Measurements from ENCODE around the gene MDH2.
A peak's percentile ranks its signal among the peaks of the same experiment; 100 is the strongest.
"Not testable (repeated sequence)": the region's sequence is repeated elsewhere in the genome, so short reads cannot be mapped to it uniquely, and the experiment has no call there.

The MDH2 gene, protein sequence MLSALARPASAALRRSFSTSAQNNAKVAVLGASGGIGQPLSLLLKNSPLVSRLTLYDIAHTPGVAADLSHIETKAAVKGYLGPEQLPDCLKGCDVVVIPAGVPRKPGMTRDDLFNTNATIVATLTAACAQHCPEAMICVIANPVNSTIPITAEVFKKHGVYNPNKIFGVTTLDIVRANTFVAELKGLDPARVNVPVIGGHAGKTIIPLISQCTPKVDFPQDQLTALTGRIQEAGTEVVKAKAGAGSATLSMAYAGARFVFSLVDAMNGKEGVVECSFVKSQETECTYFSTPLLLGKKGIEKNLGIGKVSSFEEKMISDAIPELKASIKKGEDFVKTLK

DNA sequence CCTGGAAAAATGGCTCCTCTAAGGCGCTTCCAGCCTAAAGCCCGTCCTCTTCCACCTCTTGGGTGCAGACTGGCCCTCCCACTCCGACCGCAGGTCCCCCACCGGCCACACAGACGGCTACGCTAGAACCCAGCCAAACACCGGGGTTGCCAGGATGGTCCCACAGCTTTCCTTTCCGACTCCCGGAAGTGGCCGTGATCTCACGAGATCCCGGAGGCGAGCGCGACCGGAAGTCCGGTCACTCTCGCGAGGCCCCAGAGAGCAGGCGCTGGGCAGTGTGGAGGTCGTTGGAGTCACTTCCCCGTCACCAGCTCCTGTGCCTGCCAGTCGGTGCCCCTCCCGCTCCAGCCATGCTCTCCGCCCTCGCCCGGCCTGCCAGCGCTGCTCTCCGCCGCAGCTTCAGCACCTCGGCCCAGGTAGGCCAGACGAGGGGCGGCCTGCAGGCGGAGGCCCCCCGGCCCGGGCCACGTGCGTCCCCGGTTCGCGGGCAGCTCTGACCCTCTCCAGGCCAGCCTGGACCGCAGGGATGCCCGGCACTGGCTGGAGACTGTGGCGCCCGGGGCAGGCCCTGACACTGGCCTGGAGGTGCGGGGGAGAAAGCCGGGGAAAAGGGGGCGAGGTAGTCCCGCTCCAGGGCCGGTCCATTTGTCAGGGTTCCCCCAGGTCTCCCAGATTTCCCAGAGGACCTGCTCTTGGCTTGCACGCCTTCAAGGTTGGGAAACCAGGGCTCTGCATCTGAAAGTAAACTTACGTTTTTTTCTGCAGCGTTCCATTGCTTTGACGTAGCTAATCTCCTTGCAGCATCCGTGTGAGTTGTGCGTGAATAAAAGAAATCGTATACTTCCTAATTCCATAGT lies at the start of gene MDH2, which contains the start of gene STYXL1:
Gene MDH2 (plus strand): TSS at position 296 of the 857 bp plus-strand sequence. CDS start 55 bp downstream, at position 351.
Gene STYXL1 (minus strand): TSS at position 190 of the 857 bp plus-strand sequence. CDS start 17,477 bp downstream, outside the sequence.
- DNase-seq (ENCODE audit: insufficient read length, low spot score), result peak; percentile 95
- FAIRE-seq, result no peak
- TF ChIP-seq, protein P1, sequence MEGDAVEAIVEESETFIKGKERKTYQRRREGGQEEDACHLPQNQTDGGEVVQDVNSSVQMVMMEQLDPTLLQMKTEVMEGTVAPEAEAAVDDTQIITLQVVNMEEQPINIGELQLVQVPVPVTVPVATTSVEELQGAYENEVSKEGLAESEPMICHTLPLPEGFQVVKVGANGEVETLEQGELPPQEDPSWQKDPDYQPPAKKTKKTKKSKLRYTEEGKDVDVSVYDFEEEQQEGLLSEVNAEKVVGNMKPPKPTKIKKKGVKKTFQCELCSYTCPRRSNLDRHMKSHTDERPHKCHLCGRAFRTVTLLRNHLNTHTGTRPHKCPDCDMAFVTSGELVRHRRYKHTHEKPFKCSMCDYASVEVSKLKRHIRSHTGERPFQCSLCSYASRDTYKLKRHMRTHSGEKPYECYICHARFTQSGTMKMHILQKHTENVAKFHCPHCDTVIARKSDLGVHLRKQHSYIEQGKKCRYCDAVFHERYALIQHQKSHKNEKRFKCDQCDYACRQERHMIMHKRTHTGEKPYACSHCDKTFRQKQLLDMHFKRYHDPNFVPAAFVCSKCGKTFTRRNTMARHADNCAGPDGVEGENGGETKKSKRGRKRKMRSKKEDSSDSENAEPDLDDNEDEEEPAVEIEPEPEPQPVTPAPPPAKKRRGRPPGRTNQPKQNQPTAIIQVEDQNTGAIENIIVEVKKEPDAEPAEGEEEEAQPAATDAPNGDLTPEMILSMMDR (IDR thresholded peaks at IDR 0.05; ENCODE audit: insufficient read depth, missing control alignments), result no peak

DNA sequence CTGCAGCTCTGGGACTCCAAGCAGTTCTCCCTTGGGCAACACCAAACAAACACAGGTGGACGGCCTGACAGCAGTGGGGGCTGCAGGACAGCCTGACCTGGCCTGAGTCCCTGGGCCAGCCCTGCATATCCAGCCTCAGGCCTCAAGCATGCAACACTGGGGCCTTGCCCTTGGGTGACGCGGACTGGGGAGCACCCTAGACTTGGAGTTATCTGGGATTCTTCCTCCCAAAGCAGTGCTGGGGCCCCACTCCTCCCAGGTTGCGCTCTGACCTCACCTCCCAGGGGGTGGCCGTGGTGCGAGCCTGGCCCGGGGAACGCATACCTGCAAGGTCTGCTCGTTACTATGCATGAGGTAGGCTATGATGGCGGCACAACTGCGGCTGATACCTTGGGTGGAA lies 47.3 kb upstream of the MDH2 start:
- TF ChIP-seq, protein P1 (IDR thresholded peaks at IDR 0.05; ENCODE audit: insufficient read depth, missing control alignments), result no peak
- no peak for DNase-seq (ENCODE audit: insufficient read length, low spot score)
- FAIRE-seq, result no peak

DNA sequence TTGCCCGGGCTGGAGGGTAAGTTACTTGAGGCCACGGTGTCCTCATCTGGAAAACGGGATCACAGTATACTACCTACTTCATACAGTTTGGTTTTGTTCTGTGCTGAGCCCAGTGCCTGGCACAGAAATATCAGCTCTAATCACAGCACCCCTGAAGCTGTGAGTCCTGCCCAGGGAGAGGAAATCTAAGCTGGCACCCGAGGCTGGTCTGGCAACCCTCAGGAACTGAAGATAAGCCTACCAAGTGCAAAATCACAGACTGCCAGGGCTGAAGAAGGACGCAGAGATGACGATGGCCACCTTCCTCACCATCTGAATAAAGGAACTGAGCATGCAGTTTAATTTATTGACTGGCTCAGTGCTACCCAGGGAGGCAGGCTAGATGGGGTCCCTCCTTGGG lies 45.8 kb upstream of the MDH2 start:
- DNase-seq (ENCODE audit: insufficient read length, low spot score) (no peak), FAIRE-seq (no peak)
- TF ChIP-seq, protein P1 (IDR thresholded peaks at IDR 0.05; ENCODE audit: insufficient read depth, missing control alignments), result no peak

DNA sequence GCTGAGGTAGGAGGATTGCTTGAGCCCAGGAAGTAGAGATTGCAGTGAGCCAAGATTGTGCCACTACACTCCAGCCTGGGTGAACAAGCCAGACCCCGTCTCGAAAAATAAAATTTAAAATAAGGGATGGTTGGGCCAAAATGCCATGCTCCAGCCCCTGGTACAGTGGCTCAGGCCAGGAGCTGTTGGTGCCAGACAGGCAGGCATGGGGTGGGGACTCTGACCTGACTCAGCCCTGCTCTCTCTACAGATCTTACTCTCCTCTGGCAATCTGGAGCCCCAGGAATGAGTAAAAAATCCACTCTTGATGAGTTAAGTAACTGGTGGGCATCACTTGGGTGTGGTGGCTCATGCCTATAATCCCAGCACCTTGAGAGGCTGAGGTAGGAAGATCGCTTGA lies 45.1 kb upstream of the MDH2 start:
- TF ChIP-seq, protein P1 (IDR thresholded peaks at IDR 0.05; ENCODE audit: insufficient read depth, missing control alignments), result no peak
- DNase-seq (ENCODE audit: insufficient read length, low spot score) (no peak), FAIRE-seq (no peak)

DNA sequence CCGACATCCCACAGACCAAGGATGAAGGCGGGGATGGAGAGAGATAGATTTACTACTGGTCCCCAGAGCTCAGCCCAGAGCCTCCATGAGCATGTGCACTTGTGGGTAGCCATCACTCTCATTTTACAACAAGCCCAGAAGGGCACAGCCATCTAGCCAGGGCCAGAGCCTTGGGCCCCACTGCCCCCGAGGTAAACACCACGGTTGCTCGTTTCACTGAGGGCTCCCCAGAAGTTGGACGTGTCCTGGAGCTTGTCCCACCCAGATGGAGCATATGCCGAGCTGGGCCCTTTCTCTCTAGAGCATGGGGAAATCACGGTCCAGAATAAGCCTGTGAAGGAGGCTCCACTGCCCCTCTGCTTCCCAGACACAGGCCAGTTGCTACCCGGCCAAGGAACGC lies 44.6 kb upstream of the MDH2 start:
- no peak for FAIRE-seq
- DNase-seq (ENCODE audit: insufficient read length, low spot score), result no peak
- TF ChIP-seq, protein P1 (IDR thresholded peaks at IDR 0.05; ENCODE audit: insufficient read depth, missing control alignments), result no peak

DNA sequence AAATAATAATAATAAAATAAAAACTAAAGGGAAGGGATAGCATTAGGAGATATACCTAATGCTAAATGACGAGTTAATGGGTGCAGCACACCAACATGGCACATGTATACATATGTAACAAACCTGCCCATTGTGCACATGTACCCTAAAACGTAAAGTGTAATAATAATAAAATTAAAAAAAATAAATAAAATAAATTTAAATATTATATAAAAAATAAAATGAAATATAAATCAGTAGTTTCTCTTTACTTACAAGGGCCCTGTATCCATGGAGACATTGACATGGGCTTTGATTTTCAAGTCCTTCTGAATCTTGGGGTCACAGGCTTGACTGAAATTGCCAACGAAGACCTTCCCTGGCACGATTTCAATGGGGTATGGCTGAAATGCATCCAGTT lies 42.9 kb upstream of the MDH2 start:
- not testable (repeated sequence) for FAIRE-seq; DNase-seq (ENCODE audit: insufficient read length, low spot score)

DNA sequence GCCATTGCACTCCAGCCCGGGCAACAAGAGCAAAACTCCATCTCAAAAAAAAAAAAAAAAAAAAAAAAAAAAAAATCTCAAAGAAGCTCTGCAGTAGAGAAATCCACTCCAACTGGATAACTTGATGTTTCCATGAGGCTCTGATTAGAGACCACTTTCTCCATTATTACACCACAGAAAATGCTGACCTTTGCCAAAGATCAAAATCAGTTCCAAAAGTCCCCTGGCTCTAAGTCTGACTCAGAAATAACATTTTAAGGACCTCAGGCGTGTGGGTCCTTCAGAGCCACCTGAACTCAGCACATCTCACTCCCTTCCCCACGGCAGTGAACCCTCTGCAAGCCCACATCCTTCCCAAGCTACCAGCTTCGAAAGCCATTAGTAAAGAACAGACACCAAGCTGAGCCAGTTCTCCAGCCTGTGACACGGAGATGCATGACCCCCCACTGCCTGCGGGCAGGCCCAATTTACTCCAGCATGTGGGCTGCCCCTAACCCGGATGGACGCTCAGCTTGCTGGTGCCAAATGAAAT lies 39.7 kb upstream of the MDH2 start:
- FAIRE-seq (no peak), DNase-seq (ENCODE audit: insufficient read length, low spot score) (no peak)
- TF ChIP-seq, protein P1 (IDR thresholded peaks at IDR 0.05; ENCODE audit: insufficient read depth, missing control alignments), result no peak

All from D721Med (cell line).